ENCODE results near the gene NUP93. TPM values are rescaled to one million over a fixed set of nuclear protein-coding genes. Genes with fewer than 3 reads are reported as not detected.

The NUP93 gene
- total and polyA plus RNA-seq, 9 of the 15 experiments (the other 6 are each of a cell fraction or from before 2014, with no cell fraction given): 92.0 to 162 (median 121) TPM

GRCh38 chr16:56789360-56789759, 59.4 kb downstream of the NUP93 start (continued):
- no peak for TF ChIP-seq RNF2 (IDR thresholded peaks at IDR 0.05)
- TF ChIP-seq NCOA2 (IDR thresholded peaks at IDR 0.05; ENCODE audit: partially characterized antibody in 2 of 2): no peak
- no peak for TF ChIP-seq KLF10 (CRISPR knock-in tag; IDR thresholded peaks at IDR 0.05)
- no peak for TF ChIP-seq NONO (IDR thresholded peaks at IDR 0.05; ENCODE audit: low read depth in 2 of 2, low read length in 1 of 2)
- TF ChIP-seq ZNF217 (CRISPR knock-in tag; IDR thresholded peaks at IDR 0.05): no peak
- TF ChIP-seq SP2 (IDR thresholded peaks at IDR 0.05; ENCODE audit: extremely low read depth, low read depth, low read length, poor library complexity, severe bottlenecking): no peak
- TF ChIP-seq, protein P1, sequence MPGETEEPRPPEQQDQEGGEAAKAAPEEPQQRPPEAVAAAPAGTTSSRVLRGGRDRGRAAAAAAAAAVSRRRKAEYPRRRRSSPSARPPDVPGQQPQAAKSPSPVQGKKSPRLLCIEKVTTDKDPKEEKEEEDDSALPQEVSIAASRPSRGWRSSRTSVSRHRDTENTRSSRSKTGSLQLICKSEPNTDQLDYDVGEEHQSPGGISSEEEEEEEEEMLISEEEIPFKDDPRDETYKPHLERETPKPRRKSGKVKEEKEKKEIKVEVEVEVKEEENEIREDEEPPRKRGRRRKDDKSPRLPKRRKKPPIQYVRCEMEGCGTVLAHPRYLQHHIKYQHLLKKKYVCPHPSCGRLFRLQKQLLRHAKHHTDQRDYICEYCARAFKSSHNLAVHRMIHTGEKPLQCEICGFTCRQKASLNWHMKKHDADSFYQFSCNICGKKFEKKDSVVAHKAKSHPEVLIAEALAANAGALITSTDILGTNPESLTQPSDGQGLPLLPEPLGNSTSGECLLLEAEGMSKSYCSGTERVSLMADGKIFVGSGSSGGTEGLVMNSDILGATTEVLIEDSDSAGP (CRISPR knock-in tag; IDR thresholded peaks at IDR 0.05): no peak
- no peak for TF ChIP-seq RBM22 (IDR thresholded peaks at IDR 0.05; ENCODE audit: low read depth, low read length, poor library complexity, severe bottlenecking)
- TF ChIP-seq MAFG (tag; conservative IDR thresholded peaks at IDR 0.05): peak; percentile 88
- no peak for TF ChIP-seq KLF16 (IDR thresholded peaks at IDR 0.05)
- no peak for TF ChIP-seq JUN (IDR thresholded peaks at IDR 0.05; ENCODE audit: borderline replicate concordance, low read depth, low read length)
- TF ChIP-seq JUN (CRISPR knock-in tag; IDR thresholded peaks at IDR 0.05; ENCODE audit: borderline replicate concordance): no peak
- TF ChIP-seq ESRRB (CRISPR knock-in tag; IDR thresholded peaks at IDR 0.05; ENCODE audit: borderline replicate concordance): no peak

Measured in K562 (cell line).